Breast epithelium (tissue), 4 donors: ENCODE measurements around the gene RNF166. TPM values are rescaled to one million over a fixed set of nuclear protein-coding genes. Genes with fewer than 3 reads are reported as not detected.

Source experiments
- DNase-seq, 2 donors: peaks; one replicate each; pipeline ENCODE4 v3.0.0-alpha.2; 2019; ENCODE audit warnings: low spot score in 2 of 2
- H3K27ac ChIP-seq, 2 donors: fragments of 200-600 bp; sonication (generic) in 1 of 2; one replicate each; pipeline ENCODE4 v1.5.1; 2016 to 2019; ENCODE audit warnings: mild to moderate bottlenecking in 1 of 2
- H3K27me3 ChIP-seq, 2 donors: fragments of 200-600 bp; sonication (generic) in 1 of 2; one replicate each; pipeline versions ENCODE4 v1.5.1 to v1.6.0; 2017 to 2019; ENCODE audit warnings: control low read depth in 1 of 2, mild to moderate bottlenecking in 1 of 2
- H3K36me3 ChIP-seq: fragments of 200-600 bp; one replicate; pipeline ENCODE4 v1.5.1; 2019
- H3K4me1 ChIP-seq, 2 donors: fragments of 200-600 bp; sonication (generic); one replicate each; pipeline ENCODE4 v1.5.1; 2016 to 2019; ENCODE audit warnings: control low read depth in 1 of 2
- H3K4me3 ChIP-seq, 3 donors: fragments of 200-600 bp; sonication (generic); 1 replicate in 2 of 3; 2 replicates in 1 of 3; pipeline ENCODE4 v1.5.1; 2016 to 2019; ENCODE audit warnings: mild to moderate bottlenecking in 3 of 3, moderate library complexity in 2 of 3
- H3K9me3 ChIP-seq, 2 donors: fragments of 200-600 bp; sonication (generic) in 1 of 2; one replicate each; pipeline ENCODE4 v1.5.1; 2016 to 2019; ENCODE audit warnings: control low read depth in 1 of 2
- CTCF ChIP-seq, 3 donors: fragments of 450-650 bp; IDR thresholded peaks; one replicate each; pipeline ENCODE4 v1.5.1; 2016 to 2017; ENCODE audit warnings: antibody characterized with exemption in 3 of 3, mild to moderate bottlenecking in 3 of 3, moderate library complexity in 3 of 3
- POLR2A ChIP-seq: fragments of 450-650 bp; IDR thresholded peaks from one replicate; pipeline ENCODE4 v1.6.1; 2016; ENCODE audit warnings: antibody characterized with exemption, mild to moderate bottlenecking, moderate library complexity
- POLR2AphosphoS5 ChIP-seq, 3 donors: sonication (generic); formaldehyde crosslinking; IDR thresholded peaks; one replicate each; pipeline ENCODE4 v1.6.1; 2017; ENCODE audit warnings: antibody characterized with exemption in 3 of 3
- intact Hi-C: fragments of 100-400 bp; cut with DNase I; formaldehyde crosslinking; loops from one replicate; pipeline ENCODE4 v1.15.1; 2023; ENCODE audit warnings: low total_unique reads
- total RNA-seq, 3 donors: library from RNA; depleted of rRNA; stranded (reverse); fragments of >200 nt; gene quantifications; one replicate each; pipeline ENCODE4 v1.1.0, GENCODE V29; 2016

Gene RNF166
- total RNA-seq, 3 donors from 2014 or later: 19.2 to 22.0 (median 21.9) TPM

DNA sequence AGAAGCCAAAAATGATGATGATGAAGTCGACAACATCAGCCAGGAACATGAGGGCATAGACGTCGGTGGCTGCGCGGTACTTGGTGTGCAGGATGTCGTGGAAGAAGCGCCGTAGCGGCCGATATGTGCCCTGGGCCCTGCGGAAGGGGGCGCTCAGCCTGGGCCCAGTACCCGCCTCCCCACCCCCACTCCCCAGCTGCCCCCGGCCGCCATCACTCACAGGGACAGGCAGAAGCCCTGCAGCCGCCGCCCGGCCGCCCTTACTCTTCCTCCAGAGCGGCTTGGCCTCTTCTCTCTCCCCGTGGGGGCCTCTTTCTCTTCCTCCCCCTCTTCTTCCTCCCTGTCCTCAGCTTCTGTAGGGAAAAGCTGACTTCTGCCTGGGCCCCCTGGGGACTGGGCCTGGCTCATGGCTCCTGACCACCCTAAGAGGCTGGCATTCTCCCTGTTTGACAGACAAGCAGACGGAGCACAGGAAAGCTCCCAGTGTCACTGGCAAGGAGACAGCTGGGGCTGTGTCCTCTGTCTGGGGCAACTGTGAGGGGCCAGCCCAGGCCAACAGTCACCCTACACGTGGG lies 14.3 kb upstream of the RNF166 start:
- Histone ChIP-seq H3K36me3 (peaks cover 16% of the 10 kb centered on the region), H3K4me1 (no peaks in the 10 kb centered on the region), H3K4me3 (no peak overlapping the region), H3K9me3 (no peaks in the 10 kb centered on the region), H3K27ac (no peak overlapping the region), H3K27me3 (no peaks in the 10 kb centered on the region)
- DNase-seq: no peak
- TF ChIP-seq CTCF (IDR thresholded peaks at IDR 0.05): no peak
- no peak for TF ChIP-seq POLR2A
- TF ChIP-seq POLR2AphosphoS5 (IDR thresholded peaks at IDR 0.05): no peak
- intact Hi-C loops: no loop called here

GRCh38 chr16:88719933-88720296 lies 13.7 kb upstream of the RNF166 start:
- TF ChIP-seq POLR2AphosphoS5 (IDR thresholded peaks at IDR 0.05) (no peak), POLR2A (no peak), CTCF (IDR thresholded peaks at IDR 0.05) (no peak)
- DNase-seq: no peak
- H3K4me3 ChIP-seq: no peak overlapping the region
- H3K4me1 ChIP-seq: no peaks in the 10 kb centered on the region
- no peaks in the 10 kb centered on the region for H3K9me3 ChIP-seq
- H3K27me3 ChIP-seq: no peaks in the 10 kb centered on the region
- peaks cover 21% of the 10 kb centered on the region for H3K36me3 ChIP-seq
- no peak overlapping the region for H3K27ac ChIP-seq
- intact Hi-C loops: no loop called here

GRCh38 chr16:88719267-88719932 lies 13.2 kb upstream of the RNF166 start:
- Histone ChIP-seq H3K4me1 (no peaks in the 10 kb centered on the region), H3K4me3 (no peak overlapping the region), H3K36me3 (peaks cover 21% of the 10 kb centered on the region), H3K9me3 (no peaks in the 10 kb centered on the region), H3K27me3 (no peaks in the 10 kb centered on the region), H3K27ac (no peak overlapping the region)
- intact Hi-C loops: no loop called here
- no peak for TF ChIP-seq CTCF (IDR thresholded peaks at IDR 0.05)
- no peak for TF ChIP-seq POLR2AphosphoS5 (IDR thresholded peaks at IDR 0.05)
- no peak for TF ChIP-seq POLR2A
- DNase-seq: no peak

DNA sequence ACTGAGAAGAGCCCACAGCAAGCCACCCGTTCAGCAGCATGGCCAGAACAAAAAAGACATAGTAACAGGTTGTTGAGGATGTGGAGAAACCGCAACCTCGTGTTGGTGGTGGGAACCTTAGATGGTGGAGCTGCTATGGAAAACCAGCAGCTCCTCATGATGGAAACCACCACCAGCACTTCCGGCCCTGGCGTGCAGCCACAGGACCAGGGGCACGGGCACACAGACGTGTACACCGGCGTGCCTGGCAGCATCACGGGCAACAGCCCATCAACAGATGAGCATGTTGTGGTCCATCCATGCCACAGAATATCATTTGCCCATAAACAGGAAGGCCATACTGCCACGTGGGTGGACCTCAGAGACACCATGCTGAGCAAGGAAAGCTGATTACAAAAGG lies 12.0 kb upstream of the RNF166 start:
- DNase-seq: no peak
- Histone ChIP-seq H3K4me3 (no peak overlapping the region), H3K27ac (no peak overlapping the region), H3K9me3 (no peaks in the 10 kb centered on the region), H3K27me3 (no peaks in the 10 kb centered on the region), H3K4me1 (no peaks in the 10 kb centered on the region), H3K36me3 (peaks cover 21% of the 10 kb centered on the region)
- intact Hi-C loops: no loop called here
- TF ChIP-seq POLR2AphosphoS5 (IDR thresholded peaks at IDR 0.05): no peak
- TF ChIP-seq CTCF (IDR thresholded peaks at IDR 0.05): no peak
- TF ChIP-seq POLR2A: no peak

- peaks cover 21% of the 10 kb centered on the region for H3K36me3 ChIP-seq
These were observed 10.4 kb upstream of the RNF166 start for GRCh38 chr16:88716601-88717001.

More at GRCh38 chr16:88716601-88717001, 10.4 kb upstream of the RNF166 start:
- H3K27ac ChIP-seq: no peak overlapping the region
- H3K9me3 ChIP-seq: no peaks in the 10 kb centered on the region
- H3K27me3 ChIP-seq: no peaks in the 10 kb centered on the region
- no peak for DNase-seq
- no peaks in the 10 kb centered on the region for H3K4me1 ChIP-seq
- TF ChIP-seq POLR2AphosphoS5 (IDR thresholded peaks at IDR 0.05) (no peak), POLR2A (no peak), CTCF (IDR thresholded peaks at IDR 0.05) (no peak)
- intact Hi-C loops: no loop called here
- H3K4me3 ChIP-seq: no peak overlapping the region
